ENCODE data around the gene BPIFB1.

BPIFB1 gene

GRCh38 chr20:33262658-33263065, 20.4 kb upstream of the BPIFB1 start:
- Histone ChIP-seq H3K4me1 (ENCODE audit: insufficient read depth, low read length, severe bottlenecking) (no peaks in the 10 kb centered on the region), H3F3A (ENCODE audit: insufficient read depth, low read length) (no peaks in the 10 kb centered on the region), H3K9ac (ENCODE audit: low read length) (no peak overlapping the region), H3K4me3 (ENCODE audit: low read depth, low read length, poor library complexity, severe bottlenecking) (no peak overlapping the region), H3K79me2 (ENCODE audit: insufficient read depth, low read length) (no peaks in the 10 kb centered on the region), H4K20me1 (ENCODE audit: insufficient read depth, low read length) (no peaks in the 10 kb centered on the region), H3K9me3 (ENCODE audit: low read length) (no peaks in the 10 kb centered on the region), H3K9me2 (ENCODE audit: low read depth, low read length) (no peaks in the 10 kb centered on the region), H2AFZ (ENCODE audit: low read length) (no peak overlapping the region), H3K27me3 (ENCODE audit: insufficient read depth, low read length) (no peaks in the 10 kb centered on the region; the same call in 1 of the 2 replicates), H3K36me3 (ENCODE audit: insufficient read depth, low read length) (no peaks in the 10 kb centered on the region), H3K27ac (ENCODE audit: low read depth, low read length, poor library complexity, severe bottlenecking) (no peak overlapping the region), H3K4me2 (ENCODE audit: low read length) (no peak overlapping the region)
- TF ChIP-seq CTCF (IDR thresholded peaks at IDR 0.05; ENCODE audit: low read length) (peak; percentile 52), EZH2 (IDR thresholded peaks at IDR 0.05; ENCODE audit: borderline replicate concordance, low read length) (no peak)

- no peaks in the 10 kb centered on the region for H3K9me3 ChIP-seq (ENCODE audit: low read length)
- H3F3A ChIP-seq (ENCODE audit: insufficient read depth, low read length) = no peaks in the 10 kb centered on the region
- no peak overlapping the region for H3K9ac ChIP-seq (ENCODE audit: low read length)
- H3K27ac ChIP-seq (ENCODE audit: low read depth, low read length, poor library complexity, severe bottlenecking) = no peak overlapping the region
- no peak overlapping the region for H2AFZ ChIP-seq (ENCODE audit: low read length)
- TF ChIP-seq CTCF (IDR thresholded peaks at IDR 0.05; ENCODE audit: low read length) (no peak), EZH2 (IDR thresholded peaks at IDR 0.05; ENCODE audit: borderline replicate concordance, low read length) (no peak)
- no peaks in the 10 kb centered on the region for H3K79me2 ChIP-seq (ENCODE audit: insufficient read depth, low read length)
- H3K4me2 ChIP-seq (ENCODE audit: low read length) = no peak overlapping the region
- no peaks in the 10 kb centered on the region for H3K9me2 ChIP-seq (ENCODE audit: low read depth, low read length)
- no peak overlapping the region for H3K4me3 ChIP-seq (ENCODE audit: low read depth, low read length, poor library complexity, severe bottlenecking)
- no peaks in the 10 kb centered on the region for H3K4me1 ChIP-seq (ENCODE audit: insufficient read depth, low read length, severe bottlenecking)
- H4K20me1 ChIP-seq (ENCODE audit: insufficient read depth, low read length) = no peaks in the 10 kb centered on the region
- H3K36me3 ChIP-seq (ENCODE audit: insufficient read depth, low read length) = no peaks in the 10 kb centered on the region
- H3K27me3 ChIP-seq (ENCODE audit: insufficient read depth, low read length) = no peaks in the 10 kb centered on the region; the same call in 1 of the 2 replicates
Observed at GRCh38 chr20:33263784-33264183, 19.2 kb upstream of the BPIFB1 start.

DNA sequence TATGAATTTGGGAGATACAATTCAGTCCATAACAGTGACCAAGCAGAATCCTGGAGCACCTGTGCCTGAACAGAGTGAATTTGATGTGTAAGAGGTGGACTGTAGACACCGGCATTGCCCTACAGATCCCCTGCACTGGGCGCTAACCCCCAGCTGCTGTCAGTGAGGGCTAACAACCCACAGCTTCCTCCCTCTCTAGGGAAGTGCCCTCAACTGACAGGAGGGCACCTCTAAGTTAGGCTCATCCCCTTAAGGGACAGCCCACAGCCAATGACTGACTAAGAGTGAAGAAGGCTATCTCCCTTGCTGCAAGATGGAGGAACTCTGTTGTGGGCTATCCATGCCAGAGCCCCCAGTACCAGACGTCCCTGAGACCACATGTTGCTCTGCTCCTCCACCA, 15.3 kb upstream of the BPIFB1 start:
- no peak for TF ChIP-seq EZH2 (IDR thresholded peaks at IDR 0.05; ENCODE audit: borderline replicate concordance, low read length)
- no peak for TF ChIP-seq CTCF (IDR thresholded peaks at IDR 0.05; ENCODE audit: low read length)
- no peaks in the 10 kb centered on the region for H3K4me1 ChIP-seq (ENCODE audit: insufficient read depth, low read length, severe bottlenecking)
- no peaks in the 10 kb centered on the region for H3K9me2 ChIP-seq (ENCODE audit: low read depth, low read length)
- H3K27ac ChIP-seq (ENCODE audit: low read depth, low read length, poor library complexity, severe bottlenecking) = no peak overlapping the region
- H3K27me3 ChIP-seq (ENCODE audit: insufficient read depth, low read length) = no peaks in the 10 kb centered on the region
- H3K4me3 ChIP-seq (ENCODE audit: low read depth, low read length, poor library complexity, severe bottlenecking) = no peak overlapping the region
- H4K20me1 ChIP-seq (ENCODE audit: insufficient read depth, low read length) = no peaks in the 10 kb centered on the region
- no peak overlapping the region for H3K9ac ChIP-seq (ENCODE audit: low read length)
- no peaks in the 10 kb centered on the region for H3K9me3 ChIP-seq (ENCODE audit: low read length)
- no peaks in the 10 kb centered on the region for H3F3A ChIP-seq (ENCODE audit: insufficient read depth, low read length)
- H3K36me3 ChIP-seq (ENCODE audit: insufficient read depth, low read length) = no peaks in the 10 kb centered on the region
- no peaks in the 10 kb centered on the region for H3K79me2 ChIP-seq (ENCODE audit: insufficient read depth, low read length)
- H3K4me2 ChIP-seq (ENCODE audit: low read length) = no peak overlapping the region
- no peak overlapping the region for H2AFZ ChIP-seq (ENCODE audit: low read length)
